ENCODE results near the gene ABHD14A.

DNA sequence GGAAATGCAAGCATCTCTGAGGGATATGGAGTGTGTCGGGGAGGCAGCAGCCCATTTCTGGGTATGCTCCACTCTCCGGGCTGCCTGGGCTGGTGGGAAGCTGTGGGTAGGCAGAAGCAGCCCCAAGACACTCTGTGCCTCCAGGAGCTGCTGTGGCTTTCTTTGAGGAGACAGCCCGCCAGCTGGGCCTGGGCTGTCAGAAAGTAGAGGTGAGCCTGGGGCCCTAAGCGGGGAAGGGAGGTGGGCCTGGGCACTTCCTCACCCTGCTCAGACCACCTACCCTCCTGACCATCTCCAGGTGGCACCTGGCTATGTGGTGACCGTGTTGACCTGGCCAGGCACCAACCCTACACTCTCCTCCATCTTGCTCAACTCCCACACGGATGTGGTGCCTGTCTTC, 10.2 kb downstream of the ABHD14A start:
- TF ChIP-seq, protein P1, sequence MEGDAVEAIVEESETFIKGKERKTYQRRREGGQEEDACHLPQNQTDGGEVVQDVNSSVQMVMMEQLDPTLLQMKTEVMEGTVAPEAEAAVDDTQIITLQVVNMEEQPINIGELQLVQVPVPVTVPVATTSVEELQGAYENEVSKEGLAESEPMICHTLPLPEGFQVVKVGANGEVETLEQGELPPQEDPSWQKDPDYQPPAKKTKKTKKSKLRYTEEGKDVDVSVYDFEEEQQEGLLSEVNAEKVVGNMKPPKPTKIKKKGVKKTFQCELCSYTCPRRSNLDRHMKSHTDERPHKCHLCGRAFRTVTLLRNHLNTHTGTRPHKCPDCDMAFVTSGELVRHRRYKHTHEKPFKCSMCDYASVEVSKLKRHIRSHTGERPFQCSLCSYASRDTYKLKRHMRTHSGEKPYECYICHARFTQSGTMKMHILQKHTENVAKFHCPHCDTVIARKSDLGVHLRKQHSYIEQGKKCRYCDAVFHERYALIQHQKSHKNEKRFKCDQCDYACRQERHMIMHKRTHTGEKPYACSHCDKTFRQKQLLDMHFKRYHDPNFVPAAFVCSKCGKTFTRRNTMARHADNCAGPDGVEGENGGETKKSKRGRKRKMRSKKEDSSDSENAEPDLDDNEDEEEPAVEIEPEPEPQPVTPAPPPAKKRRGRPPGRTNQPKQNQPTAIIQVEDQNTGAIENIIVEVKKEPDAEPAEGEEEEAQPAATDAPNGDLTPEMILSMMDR (IDR thresholded peaks at IDR 0.05; ENCODE audit: low read length), result no peak
- TF ChIP-seq EZH2 (IDR thresholded peaks at IDR 0.05; ENCODE audit: borderline replicate concordance, low read length), result no peak
